ENCODE data around the gene DCD. TPM values are rescaled to one million over a fixed set of nuclear protein-coding genes. Genes with fewer than 3 reads are reported as not detected.

The DCD gene
- total RNA-seq, 1 donor from 2014 or later = not detected

DNA sequence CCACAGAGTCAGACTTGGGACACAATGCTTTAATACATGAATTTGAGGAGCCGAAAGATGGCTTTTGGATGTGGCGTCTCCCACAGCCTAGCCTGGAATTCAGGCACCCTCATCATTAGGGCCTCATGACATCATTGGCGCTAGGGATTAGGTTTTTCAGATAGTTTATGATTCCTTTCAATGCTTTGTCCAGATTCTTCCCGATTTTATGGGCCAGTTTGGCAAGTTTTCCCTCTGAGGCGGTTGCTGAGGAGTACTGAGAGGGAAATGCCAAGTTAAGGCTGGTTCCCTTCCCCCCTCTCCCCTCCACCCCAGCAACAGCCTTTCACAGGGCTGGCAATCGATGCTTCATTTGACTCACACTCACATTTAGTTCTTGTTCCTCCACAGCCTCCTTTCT, 40.0 kb downstream of the DCD start:
- Mint-ChIP-seq H3K27me3 (ENCODE audit: low read depth, unreplicated experiment) (peaks cover 38% of the 10 kb centered on the region), H3K4me1 (ENCODE audit: low read depth, unreplicated experiment) (peaks cover 9% of the 10 kb centered on the region), H3K36me3 (ENCODE audit: low read depth, unreplicated experiment) (no peaks in the 10 kb centered on the region), H3K9me3 (ENCODE audit: unreplicated experiment) (peaks cover 7% of the 10 kb centered on the region), H3K4me3 (ENCODE audit: unreplicated experiment) (no peak overlapping the region), H3K27ac (ENCODE audit: unreplicated experiment) (no peak overlapping the region)
- no peak overlapping the region for H3K27ac ChIP-seq (ENCODE audit: low read depth, low read length)
- no peaks in the 10 kb centered on the region for H3K79me2 ChIP-seq (ENCODE audit: insufficient read depth, low read length)
- H3K27me3 ChIP-seq (ENCODE audit: insufficient read depth, low read length) = peaks cover 11% of the 10 kb centered on the region
- H3K4me2 ChIP-seq (ENCODE audit: low read length) = no peak overlapping the region
- no peaks in the 10 kb centered on the region for H4K20me1 ChIP-seq (ENCODE audit: insufficient read depth, low read length)
- no peaks in the 10 kb centered on the region for H3K36me3 ChIP-seq (ENCODE audit: insufficient read depth, low read length)
- no peaks in the 10 kb centered on the region for H3K4me1 ChIP-seq (ENCODE audit: insufficient read depth, low read length)
- no peak overlapping the region for H2AFZ ChIP-seq (ENCODE audit: low read depth, low read length)
- H3K9ac ChIP-seq (ENCODE audit: low read length) = no peak overlapping the region
- TF ChIP-seq EZH2 (IDR thresholded peaks at IDR 0.05; ENCODE audit: insufficient read depth, low read length) = no peak
- TF ChIP-seq, protein P1, sequence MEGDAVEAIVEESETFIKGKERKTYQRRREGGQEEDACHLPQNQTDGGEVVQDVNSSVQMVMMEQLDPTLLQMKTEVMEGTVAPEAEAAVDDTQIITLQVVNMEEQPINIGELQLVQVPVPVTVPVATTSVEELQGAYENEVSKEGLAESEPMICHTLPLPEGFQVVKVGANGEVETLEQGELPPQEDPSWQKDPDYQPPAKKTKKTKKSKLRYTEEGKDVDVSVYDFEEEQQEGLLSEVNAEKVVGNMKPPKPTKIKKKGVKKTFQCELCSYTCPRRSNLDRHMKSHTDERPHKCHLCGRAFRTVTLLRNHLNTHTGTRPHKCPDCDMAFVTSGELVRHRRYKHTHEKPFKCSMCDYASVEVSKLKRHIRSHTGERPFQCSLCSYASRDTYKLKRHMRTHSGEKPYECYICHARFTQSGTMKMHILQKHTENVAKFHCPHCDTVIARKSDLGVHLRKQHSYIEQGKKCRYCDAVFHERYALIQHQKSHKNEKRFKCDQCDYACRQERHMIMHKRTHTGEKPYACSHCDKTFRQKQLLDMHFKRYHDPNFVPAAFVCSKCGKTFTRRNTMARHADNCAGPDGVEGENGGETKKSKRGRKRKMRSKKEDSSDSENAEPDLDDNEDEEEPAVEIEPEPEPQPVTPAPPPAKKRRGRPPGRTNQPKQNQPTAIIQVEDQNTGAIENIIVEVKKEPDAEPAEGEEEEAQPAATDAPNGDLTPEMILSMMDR (IDR thresholded peaks at IDR 0.05; ENCODE audit: insufficient read depth, low read depth, low read length) = no peak
- no peak for FAIRE-seq
- no peaks in the 10 kb centered on the region for H3K9me3 ChIP-seq (ENCODE audit: insufficient read depth, low read depth, low read length)
- DNase-seq (ENCODE audit: low read depth) = no peak
- H3K4me3 ChIP-seq (ENCODE audit: insufficient read depth, low read depth, low read length) = no peak overlapping the region

DNA sequence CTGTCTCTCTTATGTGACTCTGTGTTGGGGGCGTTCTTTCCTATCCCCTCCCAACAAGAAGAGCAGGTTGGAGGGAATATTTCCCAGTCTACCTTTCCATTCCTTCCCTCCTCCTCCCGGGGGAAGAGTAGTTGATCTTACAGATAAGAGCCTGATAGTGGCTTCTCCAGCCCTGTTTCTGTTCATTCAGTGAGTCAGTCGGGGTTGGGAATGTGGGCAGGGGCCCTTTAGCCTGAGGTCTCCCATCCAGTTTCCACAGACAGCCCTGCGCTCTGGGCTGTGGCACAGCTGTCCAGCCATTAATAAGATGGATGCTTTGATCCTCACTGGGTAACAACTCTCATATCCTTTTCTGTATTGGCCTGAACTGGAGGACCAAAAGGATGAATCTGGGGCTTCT, 41.6 kb downstream of the DCD start:
- Mint-ChIP-seq H3K4me3 (ENCODE audit: unreplicated experiment) (no peak overlapping the region), H3K9me3 (ENCODE audit: unreplicated experiment) (peaks cover 7% of the 10 kb centered on the region), H3K36me3 (ENCODE audit: low read depth, unreplicated experiment) (no peaks in the 10 kb centered on the region), H3K4me1 (ENCODE audit: low read depth, unreplicated experiment) (peaks cover 12% of the 10 kb centered on the region), H3K27me3 (ENCODE audit: low read depth, unreplicated experiment) (peaks cover 36% of the 10 kb centered on the region), H3K27ac (ENCODE audit: unreplicated experiment) (no peak overlapping the region)
- peaks cover 10% of the 10 kb centered on the region for H3K27me3 ChIP-seq (ENCODE audit: insufficient read depth, low read length)
- no peaks in the 10 kb centered on the region for H3K4me1 ChIP-seq (ENCODE audit: insufficient read depth, low read length)
- no peaks in the 10 kb centered on the region for H3K79me2 ChIP-seq (ENCODE audit: insufficient read depth, low read length)
- no peaks in the 10 kb centered on the region for H3K9me3 ChIP-seq (ENCODE audit: insufficient read depth, low read depth, low read length)
- DNase-seq (ENCODE audit: low read depth) = no peak
- no peaks in the 10 kb centered on the region for H4K20me1 ChIP-seq (ENCODE audit: insufficient read depth, low read length)
- TF ChIP-seq EZH2 (IDR thresholded peaks at IDR 0.05; ENCODE audit: insufficient read depth, low read length) = no peak
- TF ChIP-seq, protein P1 (IDR thresholded peaks at IDR 0.05; ENCODE audit: insufficient read depth, low read depth, low read length) = no peak
- no peak overlapping the region for H2AFZ ChIP-seq (ENCODE audit: low read depth, low read length)
- no peak overlapping the region for H3K9ac ChIP-seq (ENCODE audit: low read length)
- H3K27ac ChIP-seq (ENCODE audit: low read depth, low read length) = no peak overlapping the region
- no peak overlapping the region for H3K4me3 ChIP-seq (ENCODE audit: insufficient read depth, low read depth, low read length)
- no peak overlapping the region for H3K4me2 ChIP-seq (ENCODE audit: low read length)
- H3K36me3 ChIP-seq (ENCODE audit: insufficient read depth, low read length) = no peaks in the 10 kb centered on the region
- FAIRE-seq = no peak

DNA sequence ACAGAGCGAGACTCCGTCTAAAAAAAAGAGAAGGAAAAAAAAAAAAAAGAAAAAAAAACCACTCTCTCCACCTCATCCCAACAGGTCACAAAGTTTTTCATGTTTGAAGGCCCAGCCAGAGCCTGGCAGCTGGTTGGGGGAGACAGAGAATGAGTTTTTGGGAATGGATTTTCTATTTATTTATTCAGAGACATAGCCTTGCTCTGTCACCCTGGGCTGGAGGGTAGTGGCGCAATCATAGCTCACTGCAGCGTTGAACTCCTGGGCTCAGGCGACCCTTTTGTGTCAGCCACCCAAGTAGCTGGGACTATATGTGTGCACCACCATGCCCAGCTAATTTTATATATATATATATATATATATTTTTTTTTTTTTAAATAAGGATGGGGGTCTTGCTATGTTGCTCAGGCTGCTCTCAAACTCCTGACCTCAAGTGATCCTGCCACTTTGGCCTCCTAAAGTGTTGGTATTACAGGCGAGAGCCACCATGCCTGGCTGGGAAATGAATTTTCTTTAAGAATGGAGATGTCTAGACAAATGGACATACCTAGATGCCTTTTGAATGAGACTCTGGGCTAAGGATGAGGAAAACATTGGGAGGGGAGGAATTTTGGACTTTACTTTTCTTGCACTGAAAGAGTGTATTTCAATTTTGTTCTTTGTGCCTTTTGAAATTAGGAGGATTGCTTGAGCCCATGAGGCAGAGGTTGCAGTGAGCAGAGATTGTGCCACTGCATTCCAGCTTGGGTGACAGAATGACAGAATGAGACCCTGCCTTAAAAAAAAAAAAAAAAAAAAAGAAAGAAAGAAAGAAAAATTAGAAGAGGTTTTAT, 42.8 kb downstream of the DCD start:
- Histone ChIP-seq H3K9ac (ENCODE audit: low read length) (no peak overlapping the region), H3K4me1 (ENCODE audit: insufficient read depth, low read length) (no peaks in the 10 kb centered on the region), H3K27me3 (ENCODE audit: insufficient read depth, low read length) (peaks cover 10% of the 10 kb centered on the region), H4K20me1 (ENCODE audit: insufficient read depth, low read length) (no peaks in the 10 kb centered on the region), H3K79me2 (ENCODE audit: insufficient read depth, low read length) (no peaks in the 10 kb centered on the region), H3K36me3 (ENCODE audit: insufficient read depth, low read length) (no peaks in the 10 kb centered on the region), H3K4me3 (ENCODE audit: insufficient read depth, low read depth, low read length) (no peak overlapping the region), H3K4me2 (ENCODE audit: low read length) (no peak overlapping the region), H2AFZ (ENCODE audit: low read depth, low read length) (no peak overlapping the region), H3K27ac (ENCODE audit: low read depth, low read length) (no peak overlapping the region), H3K9me3 (ENCODE audit: insufficient read depth, low read depth, low read length) (no peaks in the 10 kb centered on the region)
- DNase-seq (ENCODE audit: low read depth) = no peak
- Mint-ChIP-seq H3K4me1 (ENCODE audit: low read depth, unreplicated experiment) (peaks cover 12% of the 10 kb centered on the region), H3K9me3 (ENCODE audit: unreplicated experiment) (peaks cover 7% of the 10 kb centered on the region), H3K36me3 (ENCODE audit: low read depth, unreplicated experiment) (no peaks in the 10 kb centered on the region), H3K4me3 (ENCODE audit: unreplicated experiment) (no peak overlapping the region), H3K27me3 (ENCODE audit: low read depth, unreplicated experiment) (peaks cover 34% of the 10 kb centered on the region), H3K27ac (ENCODE audit: unreplicated experiment) (peak overlapping the region; percentile 34)
- TF ChIP-seq, protein P1 (IDR thresholded peaks at IDR 0.05; ENCODE audit: insufficient read depth, low read depth, low read length) = no peak
- no peak for TF ChIP-seq EZH2 (IDR thresholded peaks at IDR 0.05; ENCODE audit: insufficient read depth, low read length)
- FAIRE-seq = no peak

Data from astrocyte (in vitro differentiated cells and primary cell).